ENCODE measurements around the gene TOLLIP. TPM values are rescaled to one million over a fixed set of nuclear protein-coding genes. Genes with fewer than 3 reads are reported as not detected.

The TOLLIP gene
- total RNA-seq, 1 experiment from 2014 or later = 32.3 TPM

DNA sequence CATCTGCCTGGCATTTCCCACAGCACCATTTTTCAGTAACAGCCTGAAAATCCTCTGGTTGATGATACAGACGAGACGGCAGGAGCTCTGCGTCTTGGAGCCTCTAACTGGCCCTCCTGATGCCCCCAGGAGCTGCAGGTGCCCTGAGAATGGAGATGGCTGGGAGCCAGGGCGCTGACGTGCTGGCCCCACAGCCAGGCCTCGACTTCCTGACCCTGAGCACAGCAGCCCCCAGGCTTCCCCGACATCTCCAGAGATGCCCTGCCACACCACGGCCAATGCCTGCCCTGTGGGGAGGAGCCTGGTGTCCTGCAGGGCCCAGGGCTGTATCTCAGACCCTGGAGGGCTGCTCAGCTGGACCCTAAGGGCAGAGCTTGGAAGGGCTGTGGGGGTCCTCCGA is 21.5 kb downstream of the TOLLIP start:
- POLR2A ChIA-PET = no interaction called here
- DNase-seq (ENCODE audit: low spot score) = no peak
- H3K27ac Mint-ChIP-seq = no peak overlapping the region
- CTCF ChIA-PET = no interaction called here
- H3K9me3 Mint-ChIP-seq = no peaks in the 10 kb centered on the region; the same call in 1 of the 2 replicates
- H3K4me1 Mint-ChIP-seq = no peaks in the 10 kb centered on the region
- no peaks in the 10 kb centered on the region for H3K27me3 Mint-ChIP-seq (ENCODE audit: low read depth)
- ATAC-seq = no peak
- TF ChIP-seq GRHL2 (CRISPR knock-in tag; IDR thresholded peaks at IDR 0.05; ENCODE audit: insufficient replicate concordance, severe bottlenecking) = no peak
- TF ChIP-seq ZNF121 (CRISPR knock-in tag; IDR thresholded peaks at IDR 0.05) = no peak
- no peak for TF ChIP-seq ZNF671 (CRISPR knock-in tag; IDR thresholded peaks at IDR 0.05)
- no peak for TF ChIP-seq PRRX2 (CRISPR knock-in tag; IDR thresholded peaks at IDR 0.05)
- no peak for TF ChIP-seq ZNF263 (CRISPR knock-in tag; IDR thresholded peaks at IDR 0.05; ENCODE audit: low read depth)
- TF ChIP-seq, protein P1, sequence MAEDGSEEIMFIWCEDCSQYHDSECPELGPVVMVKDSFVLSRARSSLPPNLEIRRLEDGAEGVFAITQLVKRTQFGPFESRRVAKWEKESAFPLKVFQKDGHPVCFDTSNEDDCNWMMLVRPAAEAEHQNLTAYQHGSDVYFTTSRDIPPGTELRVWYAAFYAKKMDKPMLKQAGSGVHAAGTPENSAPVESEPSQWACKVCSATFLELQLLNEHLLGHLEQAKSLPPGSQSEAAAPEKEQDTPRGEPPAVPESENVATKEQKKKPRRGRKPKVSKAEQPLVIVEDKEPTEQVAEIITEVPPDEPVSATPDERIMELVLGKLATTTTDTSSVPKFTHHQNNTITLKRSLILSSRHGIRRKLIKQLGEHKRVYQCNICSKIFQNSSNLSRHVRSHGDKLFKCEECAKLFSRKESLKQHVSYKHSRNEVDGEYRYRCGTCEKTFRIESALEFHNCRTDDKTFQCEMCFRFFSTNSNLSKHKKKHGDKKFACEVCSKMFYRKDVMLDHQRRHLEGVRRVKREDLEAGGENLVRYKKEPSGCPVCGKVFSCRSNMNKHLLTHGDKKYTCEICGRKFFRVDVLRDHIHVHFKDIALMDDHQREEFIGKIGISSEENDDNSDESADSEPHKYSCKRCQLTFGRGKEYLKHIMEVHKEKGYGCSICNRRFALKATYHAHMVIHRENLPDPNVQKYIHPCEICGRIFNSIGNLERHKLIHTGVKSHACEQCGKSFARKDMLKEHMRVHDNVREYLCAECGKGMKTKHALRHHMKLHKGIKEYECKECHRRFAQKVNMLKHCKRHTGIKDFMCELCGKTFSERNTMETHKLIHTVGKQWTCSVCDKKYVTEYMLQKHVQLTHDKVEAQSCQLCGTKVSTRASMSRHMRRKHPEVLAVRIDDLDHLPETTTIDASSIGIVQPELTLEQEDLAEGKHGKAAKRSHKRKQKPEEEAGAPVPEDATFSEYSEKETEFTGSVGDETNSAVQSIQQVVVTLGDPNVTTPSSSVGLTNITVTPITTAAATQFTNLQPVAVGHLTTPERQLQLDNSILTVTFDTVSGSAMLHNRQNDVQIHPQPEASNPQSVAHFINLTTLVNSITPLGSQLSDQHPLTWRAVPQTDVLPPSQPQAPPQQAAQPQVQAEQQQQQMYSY (CRISPR knock-in tag; IDR thresholded peaks at IDR 0.05) = no peak
- no peak for TF ChIP-seq EMX1 (CRISPR knock-in tag; IDR thresholded peaks at IDR 0.05)
- TF ChIP-seq, protein P2, sequence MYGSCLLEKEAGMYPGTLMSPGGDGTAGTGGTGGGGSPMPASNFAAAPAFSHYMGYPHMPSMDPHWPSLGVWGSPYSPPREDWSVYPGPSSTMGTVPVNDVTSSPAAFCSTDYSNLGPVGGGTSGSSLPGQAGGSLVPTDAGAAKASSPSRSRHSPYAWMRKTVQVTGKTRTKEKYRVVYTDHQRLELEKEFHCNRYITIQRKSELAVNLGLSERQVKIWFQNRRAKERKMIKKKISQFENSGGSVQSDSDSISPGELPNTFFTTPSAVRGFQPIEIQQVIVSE (CRISPR knock-in tag; IDR thresholded peaks at IDR 0.05; ENCODE audit: borderline replicate concordance) = no peak
- TF ChIP-seq NFE2L1 (CRISPR knock-in tag; IDR thresholded peaks at IDR 0.05) = no peak
- no peak for TF ChIP-seq ZNF219 (CRISPR knock-in tag; IDR thresholded peaks at IDR 0.05; ENCODE audit: borderline replicate concordance)
- no peak for TF ChIP-seq NFATC4 (CRISPR knock-in tag; IDR thresholded peaks at IDR 0.05)
- TF ChIP-seq TCF7 (CRISPR knock-in tag; IDR thresholded peaks at IDR 0.05; ENCODE audit: low read depth) = no peak
- H3K4me3 Mint-ChIP-seq = no peak overlapping the region
- H3K36me3 Mint-ChIP-seq = peaks cover 15% of the 10 kb centered on the region

DNA sequence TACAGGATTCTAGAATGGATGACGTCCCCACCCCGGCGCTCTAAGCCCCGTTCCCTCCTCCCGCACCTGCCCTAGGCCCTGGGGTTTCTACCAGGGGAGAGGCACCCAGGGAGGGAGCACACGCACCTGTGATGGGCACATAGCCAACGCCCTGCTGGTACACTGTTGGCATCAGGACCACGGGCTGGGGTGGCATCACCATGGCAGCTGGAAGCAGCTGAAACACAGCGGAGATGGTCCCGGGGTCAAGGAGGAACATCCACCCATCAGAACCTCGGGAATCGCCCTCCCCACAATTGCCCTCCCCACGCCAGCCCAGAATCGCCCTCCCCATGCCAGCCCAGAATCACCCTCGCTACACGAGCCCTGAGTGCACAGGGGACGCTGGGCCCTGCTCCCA is 23.6 kb downstream of the TOLLIP start:
- no peak overlapping the region for H3K4me3 Mint-ChIP-seq
- H3K9me3 Mint-ChIP-seq = no peaks in the 10 kb centered on the region; the same call in 1 of the 2 replicates
- DNase-seq (ENCODE audit: low spot score) (no peak), ATAC-seq (no peak)
- H3K27ac Mint-ChIP-seq = no peak overlapping the region
- ChIA-PET CTCF (no interaction called here), POLR2A (no interaction called here)
- H3K36me3 Mint-ChIP-seq = peaks cover 15% of the 10 kb centered on the region
- no peak for TF ChIP-seq JAZF1 (CRISPR knock-in tag; IDR thresholded peaks at IDR 0.05)
- peaks cover 5% of the 10 kb centered on the region for H3K4me1 Mint-ChIP-seq
- no peaks in the 10 kb centered on the region for H3K27me3 Mint-ChIP-seq (ENCODE audit: low read depth)

DNA sequence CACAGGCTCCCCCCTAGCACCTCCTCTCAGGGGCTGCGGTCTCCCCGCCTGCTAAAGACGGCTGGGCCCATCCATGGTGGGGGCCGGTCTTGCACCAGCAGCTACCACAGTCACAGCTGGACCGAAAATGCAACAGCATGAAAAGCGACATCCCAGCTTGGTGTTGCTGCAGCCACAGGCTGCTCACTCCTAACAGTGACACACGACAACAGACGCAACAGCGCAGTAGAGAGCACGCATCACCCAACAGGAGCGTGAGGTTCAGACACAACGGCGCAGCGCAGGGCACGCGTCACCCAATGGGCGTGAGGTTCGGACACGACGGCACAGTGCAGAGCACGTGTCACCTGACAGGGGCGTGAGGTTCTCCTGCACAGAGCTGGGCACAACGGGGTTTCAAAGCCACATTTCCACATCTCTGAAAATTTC is 24.1 kb downstream of the TOLLIP start:
- ChIA-PET POLR2A (no interaction called here), CTCF (no interaction called here)
- DNase-seq (ENCODE audit: low spot score) (no peak), ATAC-seq (no peak)
- Mint-ChIP-seq H3K9me3 (no peaks in the 10 kb centered on the region; the same call in 1 of the 2 replicates), H3K27ac (no peak overlapping the region), H3K4me3 (no peak overlapping the region), H3K36me3 (peaks cover 15% of the 10 kb centered on the region), H3K27me3 (ENCODE audit: low read depth) (no peaks in the 10 kb centered on the region), H3K4me1 (peaks cover 5% of the 10 kb centered on the region)
- TF ChIP-seq, protein P3, sequence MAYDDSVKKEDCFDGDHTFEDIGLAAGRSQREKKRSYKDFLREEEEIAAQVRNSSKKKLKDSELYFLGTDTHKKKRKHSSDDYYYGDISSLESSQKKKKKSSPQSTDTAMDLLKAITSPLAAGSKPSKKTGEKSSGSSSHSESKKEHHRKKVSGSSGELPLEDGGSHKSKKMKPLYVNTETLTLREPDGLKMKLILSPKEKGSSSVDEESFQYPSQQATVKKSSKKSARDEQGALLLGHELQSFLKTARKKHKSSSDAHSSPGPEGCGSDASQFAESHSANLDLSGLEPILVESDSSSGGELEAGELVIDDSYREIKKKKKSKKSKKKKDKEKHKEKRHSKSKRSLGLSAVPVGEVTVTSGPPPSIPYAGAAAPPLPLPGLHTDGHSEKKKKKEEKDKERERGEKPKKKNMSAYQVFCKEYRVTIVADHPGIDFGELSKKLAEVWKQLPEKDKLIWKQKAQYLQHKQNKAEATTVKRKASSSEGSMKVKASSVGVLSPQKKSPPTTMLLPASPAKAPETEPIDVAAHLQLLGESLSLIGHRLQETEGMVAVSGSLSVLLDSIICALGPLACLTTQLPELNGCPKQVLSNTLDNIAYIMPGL (CRISPR knock-in tag; IDR thresholded peaks at IDR 0.05) = no peak
- TF ChIP-seq, protein P4, sequence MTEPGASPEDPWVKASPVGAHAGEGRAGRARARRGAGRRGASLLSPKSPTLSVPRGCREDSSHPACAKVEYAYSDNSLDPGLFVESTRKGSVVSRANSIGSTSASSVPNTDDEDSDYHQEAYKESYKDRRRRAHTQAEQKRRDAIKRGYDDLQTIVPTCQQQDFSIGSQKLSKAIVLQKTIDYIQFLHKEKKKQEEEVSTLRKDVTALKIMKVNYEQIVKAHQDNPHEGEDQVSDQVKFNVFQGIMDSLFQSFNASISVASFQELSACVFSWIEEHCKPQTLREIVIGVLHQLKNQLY (CRISPR knock-in tag; IDR thresholded peaks at IDR 0.05) = no peak
- TF ChIP-seq ZNF317 (CRISPR knock-in tag; IDR thresholded peaks at IDR 0.05; ENCODE audit: borderline replicate concordance, low read depth) (no peak), FOXJ3 (CRISPR knock-in tag; IDR thresholded peaks at IDR 0.05; ENCODE audit: borderline replicate concordance) (no peak), CREM (CRISPR knock-in tag; IDR thresholded peaks at IDR 0.05) (no peak), NR2C2 (CRISPR knock-in tag; IDR thresholded peaks at IDR 0.05) (no peak), HMGA2 (CRISPR knock-in tag; IDR thresholded peaks at IDR 0.05) (no peak), ETV6 (CRISPR knock-in tag; IDR thresholded peaks at IDR 0.05) (no peak)
- TF ChIP-seq, protein P5, sequence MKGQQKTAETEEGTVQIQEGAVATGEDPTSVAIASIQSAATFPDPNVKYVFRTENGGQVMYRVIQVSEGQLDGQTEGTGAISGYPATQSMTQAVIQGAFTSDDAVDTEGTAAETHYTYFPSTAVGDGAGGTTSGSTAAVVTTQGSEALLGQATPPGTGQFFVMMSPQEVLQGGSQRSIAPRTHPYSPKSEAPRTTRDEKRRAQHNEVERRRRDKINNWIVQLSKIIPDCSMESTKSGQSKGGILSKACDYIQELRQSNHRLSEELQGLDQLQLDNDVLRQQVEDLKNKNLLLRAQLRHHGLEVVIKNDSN (CRISPR knock-in tag; IDR thresholded peaks at IDR 0.05) = no peak
- TF ChIP-seq, protein P6, sequence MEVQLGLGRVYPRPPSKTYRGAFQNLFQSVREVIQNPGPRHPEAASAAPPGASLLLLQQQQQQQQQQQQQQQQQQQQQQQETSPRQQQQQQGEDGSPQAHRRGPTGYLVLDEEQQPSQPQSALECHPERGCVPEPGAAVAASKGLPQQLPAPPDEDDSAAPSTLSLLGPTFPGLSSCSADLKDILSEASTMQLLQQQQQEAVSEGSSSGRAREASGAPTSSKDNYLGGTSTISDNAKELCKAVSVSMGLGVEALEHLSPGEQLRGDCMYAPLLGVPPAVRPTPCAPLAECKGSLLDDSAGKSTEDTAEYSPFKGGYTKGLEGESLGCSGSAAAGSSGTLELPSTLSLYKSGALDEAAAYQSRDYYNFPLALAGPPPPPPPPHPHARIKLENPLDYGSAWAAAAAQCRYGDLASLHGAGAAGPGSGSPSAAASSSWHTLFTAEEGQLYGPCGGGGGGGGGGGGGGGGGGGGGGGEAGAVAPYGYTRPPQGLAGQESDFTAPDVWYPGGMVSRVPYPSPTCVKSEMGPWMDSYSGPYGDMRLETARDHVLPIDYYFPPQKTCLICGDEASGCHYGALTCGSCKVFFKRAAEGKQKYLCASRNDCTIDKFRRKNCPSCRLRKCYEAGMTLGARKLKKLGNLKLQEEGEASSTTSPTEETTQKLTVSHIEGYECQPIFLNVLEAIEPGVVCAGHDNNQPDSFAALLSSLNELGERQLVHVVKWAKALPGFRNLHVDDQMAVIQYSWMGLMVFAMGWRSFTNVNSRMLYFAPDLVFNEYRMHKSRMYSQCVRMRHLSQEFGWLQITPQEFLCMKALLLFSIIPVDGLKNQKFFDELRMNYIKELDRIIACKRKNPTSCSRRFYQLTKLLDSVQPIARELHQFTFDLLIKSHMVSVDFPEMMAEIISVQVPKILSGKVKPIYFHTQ (CRISPR knock-in tag; IDR thresholded peaks at IDR 0.05) = no peak

All from WTC11 (cell line).